Raji (cell line): Measurements from ENCODE around the gene HAGH.

Experiments
- POLR2A ChIP-seq: IDR thresholded peaks from 2 replicates; pipeline ENCODE4 v1.6.1; 2011; ENCODE audit warnings: low read depth, low read length, control low read depth; ENCODE audit not compliant: insufficient read depth

The HAGH gene

DNA sequence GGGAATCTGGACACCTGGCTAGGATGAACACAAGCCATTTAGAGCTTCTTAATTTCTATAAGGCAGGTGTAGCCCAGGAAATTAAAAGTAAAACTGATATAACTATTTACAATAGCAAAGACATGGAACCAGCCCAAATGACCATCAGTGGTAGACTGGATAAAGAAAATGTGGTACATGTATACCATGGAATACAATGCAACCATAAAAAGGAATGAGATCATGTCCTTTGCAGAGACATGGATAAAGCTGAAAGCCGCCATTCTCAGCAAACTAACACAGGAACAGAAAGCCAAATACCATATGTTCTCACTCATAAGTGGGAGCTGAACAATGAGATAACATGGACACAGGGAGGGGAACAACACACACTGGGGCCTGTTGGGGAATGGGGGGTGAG lies 19.8 kb upstream of the HAGH start:
- TF ChIP-seq POLR2A: no peak

- TF ChIP-seq POLR2A: no peak
Measured at GRCh38 chr16:1845985-1846384, 19.4 kb upstream of the HAGH start.

DNA sequence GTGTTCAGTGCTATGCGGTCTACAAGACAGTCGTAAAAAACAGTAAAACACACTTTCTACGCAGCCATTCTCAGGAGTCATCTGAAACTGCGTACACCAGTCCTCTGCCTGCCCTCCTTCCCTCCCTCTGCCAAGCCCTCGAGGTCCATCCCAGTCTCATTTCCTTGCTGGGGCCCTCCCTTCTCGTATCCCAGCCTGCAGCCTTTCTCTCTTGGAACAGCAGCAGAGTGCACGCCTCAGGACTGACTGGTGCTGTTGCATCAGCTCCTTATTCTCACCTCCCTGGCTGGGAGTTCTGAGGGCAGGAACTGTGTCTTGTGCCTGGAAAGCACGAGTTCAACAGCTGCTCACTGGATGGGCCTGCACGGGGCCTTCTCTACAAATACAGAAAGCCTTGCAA lies 12.9 kb upstream of the HAGH start:
- no peak for TF ChIP-seq POLR2A

DNA sequence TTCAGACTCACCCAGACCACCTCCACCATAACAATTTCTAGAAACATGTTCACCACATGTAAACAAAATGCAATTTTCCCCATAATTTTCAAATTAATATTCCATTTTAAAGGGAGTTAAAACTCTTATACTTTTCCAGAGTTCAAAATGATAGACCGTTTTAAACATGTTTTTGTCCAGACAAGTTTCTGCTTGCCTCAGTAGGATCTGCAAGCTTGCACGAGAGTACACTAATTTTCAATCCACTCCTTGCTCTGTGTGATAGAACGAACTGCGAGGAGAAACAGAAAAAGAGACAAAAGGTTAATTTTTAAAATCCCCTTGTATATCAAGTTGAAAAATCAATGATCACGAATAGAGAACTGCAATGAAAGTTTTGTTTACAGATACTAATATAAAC lies 7.5 kb upstream of the HAGH start:
- TF ChIP-seq POLR2A: no peak

DNA sequence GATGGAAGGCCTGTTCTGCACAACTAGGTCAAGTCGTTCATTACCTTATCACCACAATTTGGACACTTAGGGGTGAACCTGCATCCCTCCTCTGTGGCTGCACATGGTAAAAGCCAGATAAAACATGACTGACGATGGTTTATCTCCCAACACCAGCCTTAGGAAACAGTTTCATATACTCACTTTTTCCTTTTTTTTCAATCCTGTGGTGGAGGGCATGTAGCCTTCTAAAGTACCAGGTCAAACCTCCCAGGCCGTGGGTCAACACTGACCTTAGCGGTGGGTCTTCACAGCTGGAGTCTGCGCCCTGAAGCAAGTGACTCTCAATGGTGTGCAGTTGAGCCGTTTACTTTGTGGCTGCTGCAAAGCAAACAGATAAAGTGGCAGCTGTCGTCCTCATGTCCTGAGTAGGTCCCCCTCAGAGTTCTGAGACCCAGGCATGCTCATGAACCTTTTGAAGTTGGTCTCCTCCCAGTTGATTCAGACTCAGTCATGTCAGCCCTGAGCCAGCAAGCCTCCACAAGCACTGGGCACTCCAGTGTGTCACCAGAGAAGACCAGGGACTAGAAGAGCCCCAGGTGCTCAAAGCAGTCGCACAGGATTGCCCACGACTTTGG lies 6.3 kb upstream of the HAGH start:
- no peak for TF ChIP-seq POLR2A

GRCh38 chr16:1831186-1832075 lies 4.8 kb upstream of the HAGH start:
- no peak for TF ChIP-seq POLR2A

DNA sequence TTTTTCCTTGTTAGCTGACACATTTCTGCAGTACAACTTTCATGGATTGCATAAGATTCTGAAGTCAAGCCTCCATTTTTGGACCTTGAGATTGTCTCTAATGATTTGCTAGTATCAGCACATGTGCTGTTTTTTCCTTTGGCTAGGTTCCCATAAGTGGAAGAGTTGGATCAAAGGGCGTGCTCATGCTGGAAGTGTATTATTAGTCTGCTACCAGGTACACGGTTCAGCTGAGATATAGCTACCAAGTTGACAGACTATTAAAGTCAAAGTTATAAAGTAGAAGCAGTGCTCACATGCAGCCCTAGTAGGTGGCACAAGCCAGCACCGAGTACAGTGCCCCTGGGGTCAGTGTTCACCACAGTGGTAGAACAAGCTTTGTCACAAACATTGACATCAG lies 3.6 kb upstream of the HAGH start:
- no peak for TF ChIP-seq POLR2A

GRCh38 chr16:1828645-1829410 lies 2.2 kb upstream of the HAGH start:
- no peak for TF ChIP-seq POLR2A

- TF ChIP-seq POLR2A: no peak
Measured at GRCh38 chr16:1825864-1826690, 548 bp downstream of the HAGH start.

DNA sequence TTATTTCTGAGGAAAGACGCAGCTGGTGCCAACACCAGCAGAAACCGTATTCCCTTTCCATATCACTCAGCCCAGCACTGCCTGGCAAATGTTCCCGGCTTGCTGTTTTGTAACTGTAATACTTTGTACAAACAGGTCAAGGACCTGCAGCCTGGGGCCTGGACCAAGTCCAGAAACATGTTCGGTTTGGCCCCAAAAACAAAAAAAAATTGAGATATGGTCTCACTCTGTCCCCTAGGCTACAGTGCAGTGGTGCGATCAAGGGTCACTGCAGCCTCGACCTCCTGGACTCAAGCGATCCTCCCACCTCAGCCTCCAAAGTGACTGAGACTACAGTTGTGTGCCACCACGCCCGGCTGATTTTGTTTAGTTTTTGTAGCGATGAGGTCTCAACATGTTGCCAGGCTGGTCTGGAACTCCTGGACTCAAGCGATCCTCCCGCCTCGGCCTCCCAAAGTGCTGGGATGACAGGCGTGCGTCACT lies 1.2 kb downstream of the HAGH start:
- no peak for TF ChIP-seq POLR2A

DNA sequence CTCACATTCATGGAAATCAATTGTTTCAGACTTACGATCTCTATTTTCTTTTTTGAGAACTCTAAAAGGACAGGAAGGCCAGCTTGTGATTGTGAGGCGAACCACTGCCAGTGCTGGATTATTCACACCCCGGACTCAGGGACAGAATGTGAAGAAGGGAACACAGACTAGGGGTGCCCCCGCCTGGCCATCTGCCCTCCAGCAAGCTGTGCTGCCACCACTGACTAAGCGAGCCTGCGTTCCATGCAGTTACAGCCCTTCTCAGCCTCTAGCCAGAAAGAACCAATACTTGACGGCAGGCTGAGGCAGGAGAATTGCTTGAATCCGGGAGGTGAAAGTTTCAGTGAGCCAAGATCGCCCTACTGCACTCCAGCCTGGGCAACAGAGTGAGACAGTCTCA lies 2.8 kb downstream of the HAGH start:
- TF ChIP-seq POLR2A: no peak

DNA sequence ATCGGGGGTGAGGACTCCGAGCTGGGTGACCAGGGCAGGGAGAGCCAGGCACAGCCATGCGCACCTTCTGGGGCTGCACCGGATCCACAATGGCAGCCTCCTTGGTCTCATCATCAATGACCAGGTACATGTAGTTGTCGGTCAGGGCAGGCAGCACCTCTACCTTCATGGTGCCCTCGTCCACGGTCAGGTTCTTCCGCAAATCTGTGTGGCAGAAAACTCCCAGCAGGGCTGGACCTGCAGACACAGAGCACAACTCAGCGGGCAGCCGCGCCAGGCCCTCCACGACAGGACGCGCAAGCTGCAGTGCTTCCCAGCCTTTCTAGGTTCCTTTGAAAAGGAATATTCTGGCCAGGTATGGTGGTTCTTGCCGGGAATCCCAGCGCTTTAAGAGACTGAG lies 3.8 kb downstream of the HAGH start:
- TF ChIP-seq POLR2A: no peak

DNA sequence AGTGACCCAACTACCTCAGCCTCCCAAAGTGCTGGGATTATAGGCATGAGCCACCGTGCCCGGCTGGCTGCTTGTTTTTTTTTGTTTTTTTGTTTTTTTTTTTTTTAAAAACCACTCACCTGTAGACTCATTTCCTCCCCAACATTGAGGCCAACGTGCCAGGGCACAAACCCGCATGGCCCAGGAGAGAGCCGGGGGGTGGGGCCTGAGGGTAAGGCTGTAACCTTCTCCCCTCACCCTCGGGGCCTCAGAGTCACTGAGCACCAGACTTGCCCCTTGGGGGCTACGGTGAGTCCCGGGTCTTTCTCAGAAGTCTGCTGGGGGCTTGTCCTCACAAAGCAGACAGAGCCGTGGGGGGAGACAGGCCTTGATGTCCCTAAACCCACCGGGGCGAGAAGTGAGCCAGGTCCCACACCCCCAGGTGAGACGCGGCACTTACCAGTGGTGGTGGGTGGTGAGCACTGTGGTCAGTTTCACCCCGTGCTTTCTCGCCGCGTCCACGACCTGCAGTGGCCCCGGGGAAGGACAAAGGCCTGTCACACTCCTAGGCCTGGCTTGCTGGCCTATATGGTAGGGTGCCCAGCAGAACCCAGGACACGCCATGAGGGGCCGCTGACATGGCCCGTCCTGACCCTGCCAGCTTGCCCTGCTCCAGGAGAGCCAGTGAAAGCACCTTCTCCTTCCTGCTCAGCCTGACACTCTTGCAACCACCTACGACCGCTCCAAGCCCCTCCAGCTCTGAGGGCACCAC lies 4.6 kb downstream of the HAGH start:
- no peak for TF ChIP-seq POLR2A

DNA sequence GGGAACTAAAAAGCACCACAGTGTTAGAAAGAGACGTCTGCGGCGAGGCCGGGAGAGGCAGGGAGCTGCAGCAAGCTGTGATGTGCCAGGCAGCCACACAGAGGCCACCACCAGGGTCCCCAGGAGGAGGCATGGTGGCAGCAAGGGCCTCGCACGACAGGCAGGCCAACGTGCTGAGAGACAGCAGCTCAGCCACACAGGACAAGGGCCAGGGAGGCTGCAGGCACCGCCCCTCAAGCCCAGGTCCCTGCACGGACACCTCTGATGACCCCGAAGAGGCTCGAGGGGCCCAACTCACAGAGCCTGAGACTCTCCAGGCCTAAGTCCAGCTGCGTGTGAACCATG lies 5.7 kb downstream of the HAGH start:
- TF ChIP-seq POLR2A: no peak

GRCh38 chr16:1820096-1820945 lies 6.3 kb downstream of the HAGH start:
- TF ChIP-seq POLR2A: no peak
